K562 (cell line): ENCODE results near the gene CHST15. TPM values are rescaled to one million over a fixed set of nuclear protein-coding genes. Genes with fewer than 3 reads are reported as not detected.

Experiments
- BRD4 ChIP-seq: fragments of 200-600 bp; sonication (generic); IDR thresholded peaks from 2 replicates; pipeline ENCODE4 v1.6.1; 2017; ENCODE audit warnings: inconsistent platforms
- CSDE1 ChIP-seq, 2 experiments: fragments of 450-650 bp; IDR thresholded peaks; 2 replicates each; pipeline ENCODE4 v1.6.1; 2016; ENCODE audit warnings: mild to moderate bottlenecking in 1 of 2
- FOXJ3 ChIP-seq: sonication (generic); formaldehyde crosslinking; IDR thresholded peaks from 2 replicates; pipeline ENCODE4 v1.4.0; 2020; ENCODE audit warnings: mild to moderate bottlenecking, missing genetic modification reagents
- GTF2A2 ChIP-seq: IDR thresholded peaks from 2 replicates; pipeline ENCODE4 v1.6.1; 2016; ENCODE audit warnings: mild to moderate bottlenecking, missing genetic modification characterization, missing compliant biosample characterization
- HDGF ChIP-seq: fragments of 450-650 bp; IDR thresholded peaks from 2 replicates; pipeline ENCODE4 v1.6.1; 2016
- IFI16 ChIP-seq: fragments of 250-450 bp; sonication (Bioruptor Pico); IDR thresholded peaks from 2 replicates; pipeline ENCODE4 v2.1.2; 2022; ENCODE audit warnings: mild to moderate bottlenecking, inconsistent platforms
- MITF ChIP-seq: IDR thresholded peaks from 2 replicates; pipeline ENCODE4 v1.6.1; 2014; ENCODE audit warnings: antibody characterized with exemption
- SIRT6 ChIP-seq: IDR thresholded peaks from one replicate; pipeline ENCODE4 v1.6.1; 2012; ENCODE audit warnings: low read depth, mild to moderate bottlenecking, control low read depth, inconsistent platforms, low read length, moderate library complexity
- SMC3 ChIP-seq: conservative IDR thresholded peaks from 2 replicates; pipeline ENCODE4 v1.6.1; 2011; ENCODE audit warnings: low read depth, low read length, improper control_type of control experiment; ENCODE audit not compliant: insufficient read depth
- TFE3 ChIP-seq: fragments of 450-650 bp; formaldehyde crosslinking; IDR thresholded peaks from 2 replicates; pipeline ENCODE4 v1.4.0; 2020; ENCODE audit warnings: mild to moderate bottlenecking, mixed read lengths
- VEZF1 ChIP-seq: fragments of 200-800 bp; sonication (Bioruptor generic); IDR thresholded peaks from 2 replicates; pipeline ENCODE4 v1.6.1; 2017; ENCODE audit warnings: missing genetic modification characterization, missing compliant biosample characterization
- ZNF766 ChIP-seq: fragments of 200-800 bp; sonication (Bioruptor generic); conservative IDR thresholded peaks from 2 replicates; pipeline ENCODE4 v1.6.1; 2016; ENCODE audit warnings: missing genetic modification characterization, missing compliant biosample characterization
- polyA plus RNA-seq, 8 experiments: library from polyadenylated mRNA; depleted of rRNA in 4 of 8; stranded (reverse) in 5 of 8; unstranded in 3 of 8; fragments of >200 nt; fragmentation: Nextera tagmentation in 2 of 8; fragmentation: Illumina TruSeq in 1 of 8; extraction: Ambion mirVana in 2 of 8; extraction: Trizol in 1 of 8; gene quantifications; 2 replicates each; pipeline versions ENCODE4 v1.2.1 to v1.2.3, GENCODE V29; 2011 to 2014; ENCODE audit warnings: inconsistent platforms in 1 of 8, missing spikeins in 1 of 8
- total RNA-seq, 7 experiments: library from RNA; depleted of rRNA in 6 of 7; stranded (reverse); fragments of >200 nt in 6 of 7; fragmentation: Illumina TruSeq in 2 of 7; extraction: Trizol in 2 of 7; gene quantifications; 2 replicates each; pipeline versions ENCODE4 v1.2.1 to v1.2.3, GENCODE V29; 2011 to 2021; ENCODE audit warnings: low replicate concordance in 1 of 7
- TF ChIP-seq, protein P1 (sequence below): fragments of 250-450 bp; sonication (Bioruptor Pico); IDR thresholded peaks from 2 replicates; pipeline ENCODE4 v1.5.0; 2020; ENCODE audit warnings: mild to moderate bottlenecking
- TF ChIP-seq, protein P2 (sequence below): fragments of 150-350 bp; IDR thresholded peaks from 2 replicates; pipeline ENCODE4 v1.6.1; 2014; ENCODE audit warnings: low read depth, mild to moderate bottlenecking, low read length, borderline replicate concordance
- TF ChIP-seq, protein P3 (sequence below): fragments of 450-650 bp; IDR thresholded peaks from 2 replicates; pipeline ENCODE4 v1.6.1; 2016; ENCODE audit warnings: mild to moderate bottlenecking

Gene CHST15
- total and polyA plus RNA-seq, 9 of the 15 experiments (the other 6 are each of a cell fraction or from before 2014, with no cell fraction given), result 0.04 to 0.16 (median 0.08) TPM

GRCh38 chr10:124035928-124036558, 57.4 kb downstream of the CHST15 start (continued):
- TF ChIP-seq IFI16 (CRISPR knock-in tag), result no peak
- no peak for TF ChIP-seq MITF
- no peak for TF ChIP-seq BRD4
- TF ChIP-seq, protein P1, sequence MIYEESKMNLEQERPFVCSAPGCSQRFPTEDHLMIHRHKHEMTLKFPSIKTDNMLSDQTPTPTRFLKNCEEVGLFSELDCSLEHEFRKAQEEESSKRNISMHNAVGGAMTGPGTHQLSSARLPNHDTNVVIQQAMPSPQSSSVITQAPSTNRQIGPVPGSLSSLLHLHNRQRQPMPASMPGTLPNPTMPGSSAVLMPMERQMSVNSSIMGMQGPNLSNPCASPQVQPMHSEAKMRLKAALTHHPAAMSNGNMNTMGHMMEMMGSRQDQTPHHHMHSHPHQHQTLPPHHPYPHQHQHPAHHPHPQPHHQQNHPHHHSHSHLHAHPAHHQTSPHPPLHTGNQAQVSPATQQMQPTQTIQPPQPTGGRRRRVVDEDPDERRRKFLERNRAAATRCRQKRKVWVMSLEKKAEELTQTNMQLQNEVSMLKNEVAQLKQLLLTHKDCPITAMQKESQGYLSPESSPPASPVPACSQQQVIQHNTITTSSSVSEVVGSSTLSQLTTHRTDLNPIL (CRISPR knock-in tag), result no peak
- peak; percentile 71 for TF ChIP-seq VEZF1 (CRISPR knock-in tag)
- TF ChIP-seq, protein P2, sequence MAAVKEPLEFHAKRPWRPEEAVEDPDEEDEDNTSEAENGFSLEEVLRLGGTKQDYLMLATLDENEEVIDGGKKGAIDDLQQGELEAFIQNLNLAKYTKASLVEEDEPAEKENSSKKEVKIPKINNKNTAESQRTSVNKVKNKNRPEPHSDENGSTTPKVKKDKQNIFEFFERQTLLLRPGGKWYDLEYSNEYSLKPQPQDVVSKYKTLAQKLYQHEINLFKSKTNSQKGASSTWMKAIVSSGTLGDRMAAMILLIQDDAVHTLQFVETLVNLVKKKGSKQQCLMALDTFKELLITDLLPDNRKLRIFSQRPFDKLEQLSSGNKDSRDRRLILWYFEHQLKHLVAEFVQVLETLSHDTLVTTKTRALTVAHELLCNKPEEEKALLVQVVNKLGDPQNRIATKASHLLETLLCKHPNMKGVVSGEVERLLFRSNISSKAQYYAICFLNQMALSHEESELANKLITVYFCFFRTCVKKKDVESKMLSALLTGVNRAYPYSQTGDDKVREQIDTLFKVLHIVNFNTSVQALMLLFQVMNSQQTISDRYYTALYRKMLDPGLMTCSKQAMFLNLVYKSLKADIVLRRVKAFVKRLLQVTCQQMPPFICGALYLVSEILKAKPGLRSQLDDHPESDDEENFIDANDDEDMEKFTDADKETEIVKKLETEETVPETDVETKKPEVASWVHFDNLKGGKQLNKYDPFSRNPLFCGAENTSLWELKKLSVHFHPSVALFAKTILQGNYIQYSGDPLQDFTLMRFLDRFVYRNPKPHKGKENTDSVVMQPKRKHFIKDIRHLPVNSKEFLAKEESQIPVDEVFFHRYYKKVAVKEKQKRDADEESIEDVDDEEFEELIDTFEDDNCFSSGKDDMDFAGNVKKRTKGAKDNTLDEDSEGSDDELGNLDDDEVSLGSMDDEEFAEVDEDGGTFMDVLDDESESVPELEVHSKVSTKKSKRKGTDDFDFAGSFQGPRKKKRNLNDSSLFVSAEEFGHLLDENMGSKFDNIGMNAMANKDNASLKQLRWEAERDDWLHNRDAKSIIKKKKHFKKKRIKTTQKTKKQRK, result no peak
- no peak for TF ChIP-seq GTF2A2 (tag)
- TF ChIP-seq FOXJ3 (CRISPR knock-in tag), result no peak
- no peak for TF ChIP-seq TFE3 (CRISPR knock-in tag)
- no peak for TF ChIP-seq ZNF766
- no peak for TF ChIP-seq SIRT6
- no peak for TF ChIP-seq SMC3
- no peak for TF ChIP-seq CSDE1 (IDR thresholded peaks at IDR 0.05)
- TF ChIP-seq, protein P3, sequence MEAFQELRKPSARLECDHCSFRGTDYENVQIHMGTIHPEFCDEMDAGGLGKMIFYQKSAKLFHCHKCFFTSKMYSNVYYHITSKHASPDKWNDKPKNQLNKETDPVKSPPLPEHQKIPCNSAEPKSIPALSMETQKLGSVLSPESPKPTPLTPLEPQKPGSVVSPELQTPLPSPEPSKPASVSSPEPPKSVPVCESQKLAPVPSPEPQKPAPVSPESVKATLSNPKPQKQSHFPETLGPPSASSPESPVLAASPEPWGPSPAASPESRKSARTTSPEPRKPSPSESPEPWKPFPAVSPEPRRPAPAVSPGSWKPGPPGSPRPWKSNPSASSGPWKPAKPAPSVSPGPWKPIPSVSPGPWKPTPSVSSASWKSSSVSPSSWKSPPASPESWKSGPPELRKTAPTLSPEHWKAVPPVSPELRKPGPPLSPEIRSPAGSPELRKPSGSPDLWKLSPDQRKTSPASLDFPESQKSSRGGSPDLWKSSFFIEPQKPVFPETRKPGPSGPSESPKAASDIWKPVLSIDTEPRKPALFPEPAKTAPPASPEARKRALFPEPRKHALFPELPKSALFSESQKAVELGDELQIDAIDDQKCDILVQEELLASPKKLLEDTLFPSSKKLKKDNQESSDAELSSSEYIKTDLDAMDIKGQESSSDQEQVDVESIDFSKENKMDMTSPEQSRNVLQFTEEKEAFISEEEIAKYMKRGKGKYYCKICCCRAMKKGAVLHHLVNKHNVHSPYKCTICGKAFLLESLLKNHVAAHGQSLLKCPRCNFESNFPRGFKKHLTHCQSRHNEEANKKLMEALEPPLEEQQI, result no peak
- TF ChIP-seq HDGF, result no peak
